K562 (cell line): ENCODE measurements around the gene SGMS1. TPM values are rescaled to one million over a fixed set of nuclear protein-coding genes. Genes with fewer than 3 reads are reported as not detected.

Source experiments
- NCOR1 ChIP-seq: fragments of 450-650 bp; IDR thresholded peaks from 2 replicates; pipeline ENCODE4 v1.6.1; 2016; ENCODE audit warnings: mild to moderate bottlenecking, moderate library complexity
- NFXL1 ChIP-seq: fragments of 450-650 bp; formaldehyde crosslinking; IDR thresholded peaks from 2 replicates; pipeline ENCODE4 v1.4.0; 2021; ENCODE audit warnings: mild to moderate bottlenecking
- ZNF212 ChIP-seq: fragments of 450-650 bp; formaldehyde crosslinking; IDR thresholded peaks from 2 replicates; pipeline ENCODE4 v1.4.0; 2020; ENCODE audit warnings: mild to moderate bottlenecking
- polyA plus RNA-seq, 8 experiments: library from polyadenylated mRNA; depleted of rRNA in 4 of 8; stranded (reverse) in 5 of 8; unstranded in 3 of 8; fragments of >200 nt; fragmentation: Nextera tagmentation in 2 of 8; fragmentation: Illumina TruSeq in 1 of 8; extraction: Ambion mirVana in 2 of 8; extraction: Trizol in 1 of 8; gene quantifications; 2 replicates each; pipeline versions ENCODE4 v1.2.1 to v1.2.3, GENCODE V29; 2011 to 2014; ENCODE audit warnings: inconsistent platforms in 1 of 8, missing spikeins in 1 of 8
- total RNA-seq, 7 experiments: library from RNA; depleted of rRNA in 6 of 7; stranded (reverse); fragments of >200 nt in 6 of 7; fragmentation: Illumina TruSeq in 2 of 7; extraction: Trizol in 2 of 7; gene quantifications; 2 replicates each; pipeline versions ENCODE4 v1.2.1 to v1.2.3, GENCODE V29; 2011 to 2021; ENCODE audit warnings: low replicate concordance in 1 of 7
- TF ChIP-seq, protein P1 (sequence below), 2 experiments: fragments of 450-650 bp; IDR thresholded peaks; 2 replicates each; pipeline ENCODE4 v1.6.1; 2018; ENCODE audit warnings: mild to moderate bottlenecking in 2 of 2, low read depth in 1 of 2; ENCODE audit not compliant: partially characterized antibody in 2 of 2
- TF ChIP-seq, protein P2 (sequence below): sonication (generic); formaldehyde crosslinking; IDR thresholded peaks from 2 replicates; pipeline ENCODE4 v1.8.0; 2023; ENCODE audit warnings: mild to moderate bottlenecking, missing genetic modification reagents

The SGMS1 gene
- total and polyA plus RNA-seq, 9 of the 15 experiments (the other 6 are each of a cell fraction or from before 2014, with no cell fraction given) = 22.6 to 232 (median 82.2) TPM

DNA sequence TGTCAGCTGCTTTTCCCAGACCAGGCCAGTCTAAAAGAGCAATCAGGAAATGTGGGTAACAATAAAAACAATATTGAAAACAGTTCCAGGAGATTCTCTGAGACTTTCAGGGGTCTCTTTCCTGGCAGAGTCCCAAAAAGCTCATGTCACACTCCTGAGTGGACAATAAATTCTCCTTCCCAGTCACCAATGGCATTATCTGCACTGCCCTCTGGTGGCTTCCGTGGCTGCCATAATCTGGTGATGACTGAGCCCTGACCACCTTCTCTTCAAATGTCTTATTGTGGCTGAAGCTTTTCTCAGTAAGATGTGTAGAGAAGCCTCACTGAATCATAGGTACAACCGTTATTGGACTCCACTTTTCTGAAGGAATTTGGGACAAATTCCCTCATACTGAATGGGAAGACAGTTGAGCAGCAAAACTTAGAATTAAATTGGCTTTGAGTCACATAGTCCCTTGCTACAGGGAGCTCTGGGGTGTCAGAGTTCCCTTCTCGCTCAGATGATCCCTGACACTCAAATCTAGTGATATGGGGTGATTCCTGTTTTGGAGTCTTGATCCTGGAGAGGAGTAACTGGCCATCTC, 348.0 kb downstream of the SGMS1 start (continued):
- no peak for TF ChIP-seq NFXL1 (CRISPR knock-in tag)
- no peak for TF ChIP-seq NCOR1
- TF ChIP-seq, protein P1, sequence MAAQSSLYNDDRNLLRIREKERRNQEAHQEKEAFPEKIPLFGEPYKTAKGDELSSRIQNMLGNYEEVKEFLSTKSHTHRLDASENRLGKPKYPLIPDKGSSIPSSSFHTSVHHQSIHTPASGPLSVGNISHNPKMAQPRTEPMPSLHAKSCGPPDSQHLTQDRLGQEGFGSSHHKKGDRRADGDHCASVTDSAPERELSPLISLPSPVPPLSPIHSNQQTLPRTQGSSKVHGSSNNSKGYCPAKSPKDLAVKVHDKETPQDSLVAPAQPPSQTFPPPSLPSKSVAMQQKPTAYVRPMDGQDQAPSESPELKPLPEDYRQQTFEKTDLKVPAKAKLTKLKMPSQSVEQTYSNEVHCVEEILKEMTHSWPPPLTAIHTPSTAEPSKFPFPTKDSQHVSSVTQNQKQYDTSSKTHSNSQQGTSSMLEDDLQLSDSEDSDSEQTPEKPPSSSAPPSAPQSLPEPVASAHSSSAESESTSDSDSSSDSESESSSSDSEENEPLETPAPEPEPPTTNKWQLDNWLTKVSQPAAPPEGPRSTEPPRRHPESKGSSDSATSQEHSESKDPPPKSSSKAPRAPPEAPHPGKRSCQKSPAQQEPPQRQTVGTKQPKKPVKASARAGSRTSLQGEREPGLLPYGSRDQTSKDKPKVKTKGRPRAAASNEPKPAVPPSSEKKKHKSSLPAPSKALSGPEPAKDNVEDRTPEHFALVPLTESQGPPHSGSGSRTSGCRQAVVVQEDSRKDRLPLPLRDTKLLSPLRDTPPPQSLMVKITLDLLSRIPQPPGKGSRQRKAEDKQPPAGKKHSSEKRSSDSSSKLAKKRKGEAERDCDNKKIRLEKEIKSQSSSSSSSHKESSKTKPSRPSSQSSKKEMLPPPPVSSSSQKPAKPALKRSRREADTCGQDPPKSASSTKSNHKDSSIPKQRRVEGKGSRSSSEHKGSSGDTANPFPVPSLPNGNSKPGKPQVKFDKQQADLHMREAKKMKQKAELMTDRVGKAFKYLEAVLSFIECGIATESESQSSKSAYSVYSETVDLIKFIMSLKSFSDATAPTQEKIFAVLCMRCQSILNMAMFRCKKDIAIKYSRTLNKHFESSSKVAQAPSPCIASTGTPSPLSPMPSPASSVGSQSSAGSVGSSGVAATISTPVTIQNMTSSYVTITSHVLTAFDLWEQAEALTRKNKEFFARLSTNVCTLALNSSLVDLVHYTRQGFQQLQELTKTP (IDR thresholded peaks at IDR 0.05; ENCODE audit: low read depth in 1 of 2, partially characterized antibody in 2 of 2) = no peak
- TF ChIP-seq ZNF212 (CRISPR knock-in tag) = no peak
- TF ChIP-seq, protein P2, sequence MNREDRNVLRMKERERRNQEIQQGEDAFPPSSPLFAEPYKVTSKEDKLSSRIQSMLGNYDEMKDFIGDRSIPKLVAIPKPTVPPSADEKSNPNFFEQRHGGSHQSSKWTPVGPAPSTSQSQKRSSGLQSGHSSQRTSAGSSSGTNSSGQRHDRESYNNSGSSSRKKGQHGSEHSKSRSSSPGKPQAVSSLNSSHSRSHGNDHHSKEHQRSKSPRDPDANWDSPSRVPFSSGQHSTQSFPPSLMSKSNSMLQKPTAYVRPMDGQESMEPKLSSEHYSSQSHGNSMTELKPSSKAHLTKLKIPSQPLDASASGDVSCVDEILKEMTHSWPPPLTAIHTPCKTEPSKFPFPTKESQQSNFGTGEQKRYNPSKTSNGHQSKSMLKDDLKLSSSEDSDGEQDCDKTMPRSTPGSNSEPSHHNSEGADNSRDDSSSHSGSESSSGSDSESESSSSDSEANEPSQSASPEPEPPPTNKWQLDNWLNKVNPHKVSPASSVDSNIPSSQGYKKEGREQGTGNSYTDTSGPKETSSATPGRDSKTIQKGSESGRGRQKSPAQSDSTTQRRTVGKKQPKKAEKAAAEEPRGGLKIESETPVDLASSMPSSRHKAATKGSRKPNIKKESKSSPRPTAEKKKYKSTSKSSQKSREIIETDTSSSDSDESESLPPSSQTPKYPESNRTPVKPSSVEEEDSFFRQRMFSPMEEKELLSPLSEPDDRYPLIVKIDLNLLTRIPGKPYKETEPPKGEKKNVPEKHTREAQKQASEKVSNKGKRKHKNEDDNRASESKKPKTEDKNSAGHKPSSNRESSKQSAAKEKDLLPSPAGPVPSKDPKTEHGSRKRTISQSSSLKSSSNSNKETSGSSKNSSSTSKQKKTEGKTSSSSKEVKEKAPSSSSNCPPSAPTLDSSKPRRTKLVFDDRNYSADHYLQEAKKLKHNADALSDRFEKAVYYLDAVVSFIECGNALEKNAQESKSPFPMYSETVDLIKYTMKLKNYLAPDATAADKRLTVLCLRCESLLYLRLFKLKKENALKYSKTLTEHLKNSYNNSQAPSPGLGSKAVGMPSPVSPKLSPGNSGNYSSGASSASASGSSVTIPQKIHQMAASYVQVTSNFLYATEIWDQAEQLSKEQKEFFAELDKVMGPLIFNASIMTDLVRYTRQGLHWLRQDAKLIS = no peak
